Activated CD8-positive, alpha-beta T cell treated with anti-CD3 and anti-CD28 coated beads for 36 hours (primary cell): ENCODE measurements around the gene RAE1. TPM values are rescaled to one million over a fixed set of nuclear protein-coding genes. Genes with fewer than 3 reads are reported as not detected.

Source experiments
- ATAC-seq: fragments of 200-7000 bp; cut with Tn5 transposase; one replicate; pipeline ENCODE4 v1.10.0; 2021; ENCODE audit warnings: mild to moderate bottlenecking, moderate library complexity
- CTCF ChIA-PET: fragments of 350-600 bp; sonication (Branson Sonifier 250); formaldehyde crosslinking; loops from one replicate; lab custom pipeline; 2021; ENCODE audit warnings: antibody characterized with exemption; lab: Charles Lee
- POLR2A ChIA-PET: fragments of 350-600 bp; sonication (Branson Sonifier 250); formaldehyde crosslinking; loops from one replicate; lab custom pipeline; 2021; ENCODE audit warnings: antibody characterized with exemption; lab: Charles Lee
- DNase-seq: peaks from one replicate; pipeline ENCODE4 v3.0.0-alpha.2; 2020
- H3K27ac Mint-ChIP-seq: one replicate; pipeline ENCODE4 v1.8.0; 2021; ENCODE audit warnings: mild to moderate bottlenecking, mixed read lengths
- H3K27me3 Mint-ChIP-seq: one replicate; pipeline ENCODE4 v1.8.0; 2021; ENCODE audit warnings: mixed read lengths
- H3K36me3 Mint-ChIP-seq: one replicate; pipeline ENCODE4 v1.8.0; 2021; ENCODE audit warnings: low read depth, mixed read lengths
- H3K4me1 Mint-ChIP-seq: one replicate; pipeline ENCODE4 v1.8.0; 2021; ENCODE audit warnings: low read depth, mixed read lengths
- H3K4me3 Mint-ChIP-seq: one replicate; pipeline ENCODE4 v1.8.0; 2021; ENCODE audit warnings: mild to moderate bottlenecking, moderate library complexity, mixed read lengths
- H3K9me3 Mint-ChIP-seq: one replicate; pipeline ENCODE4 v1.8.0; 2021; ENCODE audit warnings: mixed read lengths
- intact Hi-C: fragments of 100-400 bp; cut with micrococcal nuclease; formaldehyde crosslinking; loops from one replicate; pipeline ENCODE4 v1.10.0; 2022
- total RNA-seq, 2 experiments: library from RNA; stranded (reverse); gene quantifications; one replicate each; pipeline ENCODE4 v1.2.3, GENCODE V29; 2021
- TF ChIP-seq, protein P1 (sequence below): fragments of 200-600 bp; IDR thresholded peaks from one replicate; pipeline ENCODE4 v1.8.0; 2022; ENCODE audit warnings: antibody characterized with exemption, mild to moderate bottlenecking

Gene RAE1
- total RNA-seq, 2 experiments from 2014 or later = 41.1 to 42.9 TPM

DNA sequence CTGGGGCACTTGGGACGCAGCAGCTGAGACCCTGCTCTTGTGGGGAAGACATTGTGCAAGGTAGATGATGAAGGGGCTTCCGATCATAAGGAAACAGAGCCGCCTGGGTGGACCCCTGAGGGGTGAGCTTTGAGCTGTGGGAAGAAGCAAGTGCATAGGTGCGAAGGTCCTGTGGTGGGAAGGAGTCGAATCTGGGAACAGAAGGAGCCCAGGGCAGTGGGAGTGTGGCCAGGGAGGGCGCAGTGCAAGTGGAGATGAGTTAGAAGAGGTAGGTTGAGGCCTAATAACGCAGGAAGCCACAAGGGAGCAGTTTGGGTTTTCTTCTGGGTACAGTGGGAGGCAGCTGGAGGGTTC is 50.5 kb downstream of the RAE1 start:
- ATAC-seq = no peak
- intact Hi-C loops = no loop called here
- H3K36me3 Mint-ChIP-seq = peaks cover 76% of the 10 kb centered on the region
- CTCF ChIA-PET = interaction anchor here (0.8 kb wide), 1 partner anchor 97 kb away, joined by 3 read pairs; no protein-coding TSS in a partner anchor
- H3K9me3 Mint-ChIP-seq = no peaks in the 10 kb centered on the region
- peaks cover 70% of the 10 kb centered on the region for H3K4me1 Mint-ChIP-seq
- H3K27ac Mint-ChIP-seq = peak overlapping the region; percentile 99
- POLR2A ChIA-PET = interaction anchor here (0.7 to 6.0 kb wide), 6 partner anchors 11 to 94 kb away, joined by 3 to 88 read pairs (median 3); partner anchors contain the start of gene RBM38
- no peaks in the 10 kb centered on the region for H3K27me3 Mint-ChIP-seq
- no peak overlapping the region for H3K4me3 Mint-ChIP-seq
- TF ChIP-seq, protein P1, sequence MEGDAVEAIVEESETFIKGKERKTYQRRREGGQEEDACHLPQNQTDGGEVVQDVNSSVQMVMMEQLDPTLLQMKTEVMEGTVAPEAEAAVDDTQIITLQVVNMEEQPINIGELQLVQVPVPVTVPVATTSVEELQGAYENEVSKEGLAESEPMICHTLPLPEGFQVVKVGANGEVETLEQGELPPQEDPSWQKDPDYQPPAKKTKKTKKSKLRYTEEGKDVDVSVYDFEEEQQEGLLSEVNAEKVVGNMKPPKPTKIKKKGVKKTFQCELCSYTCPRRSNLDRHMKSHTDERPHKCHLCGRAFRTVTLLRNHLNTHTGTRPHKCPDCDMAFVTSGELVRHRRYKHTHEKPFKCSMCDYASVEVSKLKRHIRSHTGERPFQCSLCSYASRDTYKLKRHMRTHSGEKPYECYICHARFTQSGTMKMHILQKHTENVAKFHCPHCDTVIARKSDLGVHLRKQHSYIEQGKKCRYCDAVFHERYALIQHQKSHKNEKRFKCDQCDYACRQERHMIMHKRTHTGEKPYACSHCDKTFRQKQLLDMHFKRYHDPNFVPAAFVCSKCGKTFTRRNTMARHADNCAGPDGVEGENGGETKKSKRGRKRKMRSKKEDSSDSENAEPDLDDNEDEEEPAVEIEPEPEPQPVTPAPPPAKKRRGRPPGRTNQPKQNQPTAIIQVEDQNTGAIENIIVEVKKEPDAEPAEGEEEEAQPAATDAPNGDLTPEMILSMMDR = no peak
- DNase-seq = no peak

DNA sequence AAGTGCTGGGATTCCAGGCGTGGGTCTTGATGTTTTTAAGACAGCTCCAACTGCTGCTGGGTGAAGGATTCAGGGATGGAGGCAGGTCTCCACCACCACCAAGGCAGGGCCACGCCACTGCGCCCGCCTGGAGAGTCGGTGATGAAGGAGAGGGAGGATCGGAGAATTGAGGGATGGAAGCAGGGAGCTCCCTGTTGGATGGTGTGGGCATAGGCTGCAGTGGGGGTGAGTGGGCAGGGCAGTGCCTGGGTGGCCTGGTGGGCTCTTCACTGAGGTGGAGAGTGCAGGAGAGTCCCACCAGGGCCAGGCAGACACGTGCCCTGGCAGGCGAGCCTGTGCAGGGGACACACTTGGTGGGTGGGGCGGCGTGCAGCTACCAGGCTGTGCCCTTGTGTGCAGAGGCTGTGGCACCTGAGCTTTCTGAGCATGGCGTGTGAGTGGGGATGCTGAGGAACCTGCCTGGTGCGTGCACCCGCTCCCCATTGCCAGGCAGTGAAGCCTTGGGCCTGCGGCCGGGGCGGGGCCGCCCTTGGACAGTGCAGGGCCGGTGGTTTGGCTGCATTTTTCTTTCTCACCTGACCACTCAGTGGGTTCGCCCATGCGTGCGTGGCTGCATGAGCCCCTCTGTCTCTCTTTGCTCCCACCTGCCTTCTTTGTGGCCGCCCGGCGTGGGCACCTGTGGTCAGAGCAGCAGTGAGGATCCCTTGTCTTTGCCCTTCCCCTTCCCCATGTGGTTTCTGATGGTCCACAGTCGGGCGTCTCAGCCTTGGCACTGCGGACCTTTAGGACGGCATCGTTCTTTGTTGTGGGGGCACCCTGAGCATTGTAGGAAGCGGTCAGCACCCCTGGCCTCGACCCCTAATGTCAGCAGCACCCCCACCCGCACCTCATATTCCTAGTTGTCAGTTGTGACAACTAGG is 51.4 kb downstream of the RAE1 start:
- intact Hi-C loops = no loop called here
- TF ChIP-seq, protein P1 = no peak
- DNase-seq (no peak), ATAC-seq (no peak)
- Mint-ChIP-seq H3K36me3 (peaks cover 74% of the 10 kb centered on the region), H3K4me1 (peaks cover 61% of the 10 kb centered on the region), H3K9me3 (no peaks in the 10 kb centered on the region), H3K27me3 (no peaks in the 10 kb centered on the region), H3K4me3 (no peak overlapping the region), H3K27ac (peak overlapping the region; percentile 99)
- ChIA-PET CTCF (interaction anchor here (1.4 to 2.4 kb wide), 2 partner anchors 10 to 21 kb away, joined by 3 to 11 read pairs; no protein-coding TSS in a partner anchor), POLR2A (interaction anchor here (0.8 to 6.0 kb wide), 10 partner anchors 10 to 75 kb away, joined by 3 to 88 read pairs (median 4); partner anchors contain the start of genes RAE1 and RBM38)

DNA sequence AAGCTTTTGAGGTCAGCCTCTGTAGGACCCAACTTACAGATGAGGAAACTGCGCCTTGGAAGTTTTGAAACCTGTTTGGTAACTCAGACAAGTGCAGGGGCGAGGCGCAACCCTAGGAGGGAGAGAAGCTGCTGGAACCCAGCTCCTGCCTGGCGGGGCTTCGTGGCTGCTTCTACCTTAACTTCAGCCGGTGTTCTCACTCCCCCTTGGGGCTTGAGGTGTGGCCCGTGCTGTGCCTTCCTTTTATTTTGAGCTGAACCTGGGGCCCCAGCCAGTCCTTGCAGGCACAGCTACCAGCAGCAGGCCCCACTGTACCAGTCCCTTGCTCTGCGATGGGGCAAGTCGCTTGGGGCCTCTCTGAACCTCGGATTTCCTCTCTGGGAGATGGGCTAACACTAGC is 52.2 kb downstream of the RAE1 start:
- Mint-ChIP-seq H3K4me1 (peaks cover 53% of the 10 kb centered on the region), H3K9me3 (no peaks in the 10 kb centered on the region), H3K27ac (peak overlapping the region; percentile 57), H3K4me3 (no peak overlapping the region), H3K36me3 (peaks cover 74% of the 10 kb centered on the region), H3K27me3 (no peaks in the 10 kb centered on the region)
- TF ChIP-seq, protein P1 = no peak
- ATAC-seq (no peak), DNase-seq (no peak)
- ChIA-PET CTCF (interaction anchor here (1.1 to 2.4 kb wide), 3 partner anchors 9 to 22 kb away, joined by 3 to 11 read pairs (median 3); no protein-coding TSS in a partner anchor), POLR2A (interaction anchor here (0.8 to 2.5 kb wide), 6 partner anchors 10 to 62 kb away, joined by 3 to 14 read pairs (median 4); partner anchors contain the start of gene RAE1)
- intact Hi-C loops = no loop called here

DNA sequence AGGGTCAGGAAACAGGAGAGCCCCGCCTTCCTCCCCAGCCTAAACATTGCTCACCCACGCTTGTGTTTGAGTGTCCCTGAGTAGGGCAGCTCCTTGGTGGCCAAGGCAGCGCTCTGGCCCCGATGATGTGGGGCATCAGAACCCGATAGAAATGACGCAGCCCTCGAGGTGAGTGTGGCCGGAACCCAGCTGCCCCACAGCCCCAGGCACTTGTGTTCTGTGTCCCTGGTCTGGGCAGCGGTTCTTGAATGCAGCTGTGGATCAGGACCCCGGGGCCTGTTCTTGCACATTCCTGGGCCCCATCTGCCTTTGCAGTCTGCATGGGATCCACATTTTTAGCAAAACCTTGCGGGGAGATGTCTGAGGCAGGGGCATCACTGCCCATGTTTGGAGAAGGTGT is 53.0 kb downstream of the RAE1 start:
- TF ChIP-seq, protein P1 = no peak
- Mint-ChIP-seq H3K27ac (peak overlapping the region; percentile 57), H3K27me3 (no peaks in the 10 kb centered on the region), H3K4me1 (peaks cover 48% of the 10 kb centered on the region), H3K4me3 (no peak overlapping the region), H3K9me3 (no peaks in the 10 kb centered on the region), H3K36me3 (peaks cover 70% of the 10 kb centered on the region)
- ChIA-PET POLR2A (interaction anchor here (2.1 to 2.5 kb wide), 2 partner anchors 9 to 12 kb away, joined by 9 to 14 read pairs; no protein-coding TSS in a partner anchor), CTCF (interaction anchor here (1.1 to 2.4 kb wide), 2 partner anchors 9 to 23 kb away, joined by 3 to 11 read pairs; no protein-coding TSS in a partner anchor)
- no peak for DNase-seq
- intact Hi-C loops = no loop called here
- no peak for ATAC-seq
